ENCODE measurements around the gene C12orf42. TPM values are rescaled to one million over a fixed set of nuclear protein-coding genes. Genes with fewer than 3 reads are reported as not detected.

The C12orf42 gene
- total and polyA plus RNA-seq, 2 donors (not counting 1 experiment from before 2014, with no cell fraction given) = 25.6 to 138 TPM

- WGBS (ENCODE audit: insufficient coverage) = 22% methylated on average over 42 of the region's 43 CpGs
- Mint-ChIP-seq H3K27me3 (no peaks in the 10 kb centered on the region), H3K9me3 (ENCODE audit: insufficient read depth) (no peaks in the 10 kb centered on the region), H3K4me1 (peaks cover 9% of the 10 kb centered on the region), H3K4me3 (no peak overlapping the region), H3K27ac (no peak overlapping the region)
- Histone ChIP-seq H3K36me3 (replicated peaks in 1 of 2; ENCODE audit: control extremely low read depth in 1 of 2, control insufficient read depth in 1 of 2, extremely low read depth in 1 of 2, insufficient read depth in 2 of 2, low read length in 1 of 2) (peaks cover 0 to 5% of the 10 kb centered on the region in 2 experiments), H3K27me3 (replicated peaks in 1 of 4; ENCODE audit: control extremely low read depth in 1 of 4, control insufficient read depth in 3 of 4, insufficient read depth in 4 of 4, low read length in 3 of 4) (no peaks in the 10 kb centered on the region), H3K79me2 (ENCODE audit: control insufficient read depth, insufficient read depth, low read length) (no peaks in the 10 kb centered on the region), H3K9me3 (ENCODE audit: control extremely low read depth in 1 of 3, control insufficient read depth in 2 of 3, insufficient read depth in 1 of 3, low read length in 2 of 3) (no peaks in the 10 kb centered on the region), H4K20me1 (ENCODE audit: control insufficient read depth, insufficient read depth, low read length, poor library complexity, severe bottlenecking) (peaks cover 3% of the 10 kb centered on the region), H2AFZ (ENCODE audit: insufficient read depth, low read depth, low read length, poor library complexity, severe bottlenecking) (no peak overlapping the region), H3K27ac (ENCODE audit: low read length in 2 of 2) (no peak overlapping the region), H3K4me2 (replicated peaks; ENCODE audit: low read depth, low read length, poor library complexity, severe bottlenecking) (peak overlapping the region; percentile 23), H3K4me1 (ENCODE audit: control insufficient read depth in 2 of 2, insufficient read depth in 2 of 2, low read length in 2 of 2) (peaks cover 0 to 4% of the 10 kb centered on the region in 2 donors), H3K9ac (ENCODE audit: low read length) (no peak overlapping the region), H3K4me3 (ENCODE audit: control extremely low read depth in 1 of 5, extremely low read depth in 1 of 5, insufficient read depth in 1 of 5, low read depth in 2 of 5, low read length in 4 of 5) (no peak overlapping the region)
- TF ChIP-seq CTCF (IDR thresholded peaks at IDR 0.05) (no peak), EZH2 (IDR thresholded peaks at IDR 0.05; ENCODE audit: borderline replicate concordance, insufficient read depth, low read depth, low read length, poor library complexity, severe bottlenecking) (no peak)
- ChIA-PET CTCF (no interaction called here), POLR2A (no interaction called here)
- intact Hi-C loops (cut with micrococcal nuclease) = loop anchor here (10.0 kb wide), 2 partner anchors 53 to 347 kb away; partner anchors contain the start of gene ASCL1
- peak; percentile 10 for DNase-seq
- ATAC-seq (ENCODE audit: low read depth) = no peak
Measured at GRCh38 chr12:103301642-103302591, 193.9 kb downstream of the C12orf42 start.

DNA sequence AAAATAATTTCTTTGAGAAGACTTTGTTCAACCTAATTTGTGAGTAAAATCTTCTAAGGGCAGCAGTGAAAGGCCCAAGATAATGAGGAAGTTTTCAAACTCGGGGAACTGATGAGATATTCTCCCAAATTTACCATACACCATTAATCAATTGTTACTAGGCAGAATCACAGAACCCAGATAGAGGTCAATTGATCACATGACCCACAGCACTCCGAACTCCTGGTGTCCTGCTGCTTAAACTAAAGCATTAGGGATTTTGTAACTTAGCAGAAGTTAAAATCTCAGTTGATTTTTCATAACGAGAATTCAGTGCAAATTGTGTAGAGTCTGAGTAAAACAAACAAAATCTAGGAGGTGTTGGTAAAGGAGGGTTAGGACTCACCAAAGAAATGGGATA, 207.8 kb downstream of the C12orf42 start:
- Histone ChIP-seq H4K20me1 (ENCODE audit: control insufficient read depth, insufficient read depth, low read length, poor library complexity, severe bottlenecking) (no peaks in the 10 kb centered on the region), H3K4me3 (ENCODE audit: control extremely low read depth in 1 of 5, extremely low read depth in 1 of 5, insufficient read depth in 1 of 5, low read depth in 2 of 5, low read length in 4 of 5) (no peak overlapping the region), H3K27me3 (replicated peaks in 1 of 4; ENCODE audit: control extremely low read depth in 1 of 4, control insufficient read depth in 3 of 4, insufficient read depth in 4 of 4, low read length in 3 of 4) (no peaks in the 10 kb centered on the region), H3K9me3 (ENCODE audit: control extremely low read depth in 1 of 3, control insufficient read depth in 2 of 3, insufficient read depth in 1 of 3, low read length in 2 of 3) (peaks cover 0 to 14% (median 1%) of the 10 kb centered on the region in 3 donors), H3K79me2 (ENCODE audit: control insufficient read depth, insufficient read depth, low read length) (no peaks in the 10 kb centered on the region), H2AFZ (ENCODE audit: insufficient read depth, low read depth, low read length, poor library complexity, severe bottlenecking) (no peak overlapping the region), H3K4me1 (ENCODE audit: control insufficient read depth in 2 of 2, insufficient read depth in 2 of 2, low read length in 2 of 2) (no peaks in the 10 kb centered on the region), H3K36me3 (replicated peaks in 1 of 2; ENCODE audit: control extremely low read depth in 1 of 2, control insufficient read depth in 1 of 2, extremely low read depth in 1 of 2, insufficient read depth in 2 of 2, low read length in 1 of 2) (no peaks in the 10 kb centered on the region), H3K4me2 (replicated peaks; ENCODE audit: low read depth, low read length, poor library complexity, severe bottlenecking) (no peak overlapping the region), H3K27ac (ENCODE audit: low read length in 2 of 2) (no peak overlapping the region), H3K9ac (ENCODE audit: low read length) (no peak overlapping the region)
- Mint-ChIP-seq H3K4me1 (peaks cover 9% of the 10 kb centered on the region), H3K27me3 (no peaks in the 10 kb centered on the region), H3K4me3 (no peak overlapping the region), H3K27ac (no peak overlapping the region), H3K9me3 (ENCODE audit: insufficient read depth) (peaks cover 11% of the 10 kb centered on the region)
- TF ChIP-seq CTCF (IDR thresholded peaks at IDR 0.05) = no peak
- TF ChIP-seq EZH2 (IDR thresholded peaks at IDR 0.05; ENCODE audit: borderline replicate concordance, insufficient read depth, low read depth, low read length, poor library complexity, severe bottlenecking) = no peak
- 84% methylated on average over 2 of the region's 3 CpGs for WGBS (ENCODE audit: insufficient coverage)
- ChIA-PET CTCF (no interaction called here), POLR2A (no interaction called here)
- intact Hi-C loops (cut with micrococcal nuclease) = no loop called here
- no peak for ATAC-seq (ENCODE audit: low read depth)
- no peak for DNase-seq
